HG03521 (cell line): ENCODE data around the gene ARHGAP22.

Experiments
- ATAC-seq: cut with Tn5 transposase; IDR thresholded peaks from one replicate; pipeline ENCODE4 v1.9.1; 2021; ENCODE audit warnings: mild to moderate bottlenecking, moderate library complexity; ENCODE audit not compliant: unreplicated experiment

ARHGAP22 gene

DNA sequence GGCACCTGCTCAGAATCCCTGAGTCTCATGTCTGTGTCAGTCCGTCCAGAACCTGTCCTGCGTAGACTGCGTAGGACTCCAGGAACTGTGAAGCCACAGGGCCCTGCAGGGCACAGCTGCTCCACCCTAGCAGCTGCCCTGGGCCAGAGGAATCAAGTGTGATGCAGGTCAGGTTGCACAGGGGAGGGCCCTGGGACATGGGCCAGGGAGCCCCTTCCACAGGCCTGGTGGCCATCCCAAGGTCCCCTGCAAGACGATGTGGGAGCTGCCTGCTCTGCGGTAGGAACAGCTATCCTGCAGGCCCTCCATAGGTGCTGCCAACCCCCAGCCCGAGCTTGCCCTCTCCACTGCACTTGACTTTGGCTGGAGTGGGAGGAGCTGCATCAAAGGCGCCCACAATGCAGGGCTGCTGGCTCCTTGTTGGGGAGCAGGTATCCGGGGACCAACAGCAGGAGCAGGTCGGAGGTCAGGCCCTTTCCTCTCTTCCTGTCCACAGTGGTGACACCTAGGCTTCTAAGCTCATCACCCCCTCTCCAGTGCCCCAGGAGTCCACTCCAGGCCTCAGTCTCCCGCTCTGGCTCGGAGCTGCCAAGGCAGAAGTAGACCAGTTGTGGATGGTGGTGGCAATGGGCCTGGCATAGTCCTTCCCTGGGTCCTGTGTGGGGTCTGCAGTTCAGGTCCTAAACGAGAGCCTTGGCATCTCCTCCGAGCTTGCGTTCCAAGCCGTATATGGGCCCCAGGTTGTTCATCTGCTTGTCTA lies 149.3 kb downstream of the ARHGAP22 start:
- no peak for ATAC-seq

DNA sequence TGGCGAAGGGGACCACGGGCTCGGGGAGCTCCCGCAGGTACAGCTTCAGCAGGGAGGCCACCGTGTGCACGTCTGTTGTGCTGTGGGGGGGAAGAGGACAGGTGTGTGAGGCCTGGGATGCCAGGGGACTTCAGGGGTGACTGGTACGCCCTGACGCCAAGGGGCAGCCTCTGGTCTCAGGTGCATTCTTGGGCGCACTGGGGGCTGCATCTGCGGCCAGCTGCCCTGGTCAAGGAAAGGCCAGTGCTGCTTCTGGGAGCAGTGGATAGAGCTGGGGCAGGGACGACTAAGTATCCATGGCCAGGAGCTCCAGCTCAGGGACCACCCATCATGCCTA lies 149.8 kb downstream of the ARHGAP22 start:
- no peak for ATAC-seq

DNA sequence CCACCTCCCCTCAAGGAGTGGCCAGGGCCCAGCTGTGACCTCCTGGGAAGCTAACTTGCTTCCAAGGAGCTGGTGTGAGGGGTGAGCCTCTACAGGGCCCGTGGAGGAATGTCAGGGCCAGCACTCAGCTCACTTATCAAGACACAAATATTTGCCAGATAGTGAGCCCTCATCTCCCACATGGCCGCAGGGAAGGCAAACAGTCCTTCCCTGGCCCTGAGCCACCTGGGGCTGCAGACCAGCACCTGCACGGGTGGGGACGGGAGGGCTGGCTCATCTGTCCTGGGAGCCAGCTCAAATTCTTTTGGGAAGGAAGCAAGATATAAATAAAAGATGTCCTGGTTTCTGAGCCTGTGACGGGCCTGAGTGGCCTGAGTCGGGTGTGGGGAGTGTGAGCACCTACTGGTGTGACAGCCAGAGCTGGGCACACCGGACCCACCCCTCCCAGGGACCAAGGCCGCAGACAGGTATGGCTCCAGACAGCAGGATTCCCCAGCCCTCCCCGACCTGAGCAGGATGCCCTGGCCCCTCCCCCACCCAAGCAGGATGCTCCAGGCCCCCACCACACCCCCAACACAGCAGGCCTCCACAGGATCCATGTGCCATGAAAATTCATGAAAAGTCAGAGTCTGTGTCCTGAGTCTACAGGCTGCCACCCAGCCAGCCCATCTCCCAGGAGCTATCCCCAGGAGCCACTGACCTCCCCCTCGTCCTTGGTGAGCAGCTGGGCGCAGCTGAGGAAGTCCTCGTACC lies 150.4 kb downstream of the ARHGAP22 start:
- ATAC-seq, result no peak

- ATAC-seq, result no peak
Observed at GRCh38 chr10:48453451-48454301, 151.2 kb downstream of the ARHGAP22 start.

DNA sequence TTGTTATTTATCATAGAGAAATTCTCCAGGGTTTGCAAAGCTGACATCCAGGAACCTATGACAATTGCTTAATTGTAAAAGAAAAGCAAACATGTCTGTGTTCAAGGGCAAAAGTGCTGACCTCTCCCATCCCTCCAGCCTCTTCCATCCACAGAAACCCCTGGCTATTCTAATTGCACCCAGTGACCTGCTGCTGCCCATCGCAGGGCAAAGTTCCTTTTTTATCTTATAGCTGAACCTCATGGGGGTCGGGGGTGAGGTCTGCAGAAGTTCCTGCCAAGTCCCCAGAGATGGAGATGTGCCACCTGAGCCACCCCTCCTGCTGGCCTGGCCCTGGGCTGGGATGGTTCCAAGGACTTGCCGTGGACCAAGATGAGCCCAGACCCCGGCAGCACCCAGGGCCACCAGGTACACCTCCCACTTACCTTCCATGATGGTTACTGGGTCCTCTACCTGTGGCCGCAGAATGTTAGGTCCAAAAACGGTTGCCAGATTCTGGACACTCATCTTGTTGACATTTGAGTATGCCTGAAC lies 151.9 kb downstream of the ARHGAP22 start:
- no peak for ATAC-seq

DNA sequence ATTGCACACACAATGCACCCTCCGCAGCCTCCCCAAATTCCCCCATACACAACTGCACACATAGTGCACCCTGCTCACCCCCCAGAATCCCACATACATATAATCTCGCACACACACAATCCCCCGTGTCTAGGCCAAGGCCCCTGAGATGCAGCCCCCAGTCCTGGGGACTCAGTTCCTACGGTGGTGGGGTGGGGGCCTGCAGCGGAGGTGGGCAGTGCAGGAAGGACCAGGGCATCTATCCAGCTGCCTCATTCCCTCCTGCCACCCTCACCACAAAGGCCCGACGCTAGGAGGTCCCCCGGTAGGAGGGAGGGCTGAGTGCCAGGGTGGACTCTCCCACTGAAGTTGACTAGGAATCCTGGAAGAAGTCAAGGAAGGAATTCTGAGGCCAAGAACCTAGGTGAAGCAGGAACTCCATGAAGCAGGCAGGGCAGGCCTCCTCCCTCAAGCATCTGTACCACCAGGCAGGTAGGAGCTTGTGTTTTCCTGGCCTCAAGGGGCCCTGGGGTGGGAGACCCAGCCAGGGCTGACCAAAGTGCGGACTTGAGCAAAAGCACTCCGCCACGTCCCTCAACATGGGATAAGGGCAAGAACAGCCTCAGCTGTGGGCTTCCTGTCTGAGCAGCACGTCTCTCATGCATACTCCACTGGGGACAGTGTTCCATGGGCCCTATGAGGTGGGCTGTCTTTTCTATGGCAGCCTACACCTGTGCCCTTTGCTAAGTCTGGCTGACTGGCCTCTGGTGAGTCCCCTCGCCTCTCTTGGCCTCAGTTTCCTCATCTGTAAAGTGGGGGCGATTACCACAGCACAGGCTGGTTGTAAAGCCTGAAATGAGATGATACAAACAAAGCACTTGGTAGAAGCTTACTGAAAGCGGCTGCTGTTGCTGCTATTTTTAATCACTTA lies 152.6 kb downstream of the ARHGAP22 start:
- ATAC-seq, result no peak

DNA sequence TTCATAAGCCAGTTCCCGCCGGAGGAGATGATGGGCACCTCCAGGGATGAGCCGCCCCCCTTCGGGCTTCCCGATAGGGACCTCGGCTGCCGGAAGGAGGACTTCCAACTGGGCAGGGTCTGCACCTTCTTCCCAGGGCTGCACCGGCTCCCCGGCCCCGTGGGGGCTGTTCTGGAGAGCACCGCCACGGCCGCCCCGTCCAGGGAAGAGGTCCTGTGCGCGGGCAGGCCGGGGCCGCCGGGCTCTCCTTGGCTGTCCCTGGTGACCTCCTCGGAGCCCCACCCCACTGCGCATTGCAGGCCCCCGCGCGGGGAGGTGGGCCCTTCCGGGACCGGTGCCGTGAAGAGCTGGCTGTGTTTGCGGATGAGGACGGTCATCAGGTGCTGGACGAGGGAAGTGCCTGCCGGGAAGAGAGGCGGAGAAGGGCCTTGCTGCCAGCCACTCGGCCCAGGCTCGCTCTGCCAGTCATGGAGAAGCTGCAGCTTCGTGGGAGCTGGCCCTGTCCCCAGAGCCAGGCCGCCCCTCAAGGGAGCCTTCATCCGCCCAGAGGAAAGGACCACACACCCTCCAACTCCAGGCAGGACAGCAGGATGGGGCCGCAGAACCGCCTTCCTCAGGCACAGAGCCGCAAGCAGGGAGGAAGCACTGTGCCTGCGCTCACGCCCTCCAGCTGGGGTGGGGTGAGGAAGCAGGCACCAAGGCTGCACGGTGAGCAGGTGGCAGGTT lies 154.0 kb downstream of the ARHGAP22 start:
- ATAC-seq, result no peak

GRCh38 chr10:48450233-48450740 lies 154.6 kb downstream of the ARHGAP22 start:
- ATAC-seq, result no peak

GRCh38 chr10:48449501-48450232 lies 155.2 kb downstream of the ARHGAP22 start:
- ATAC-seq, result no peak

DNA sequence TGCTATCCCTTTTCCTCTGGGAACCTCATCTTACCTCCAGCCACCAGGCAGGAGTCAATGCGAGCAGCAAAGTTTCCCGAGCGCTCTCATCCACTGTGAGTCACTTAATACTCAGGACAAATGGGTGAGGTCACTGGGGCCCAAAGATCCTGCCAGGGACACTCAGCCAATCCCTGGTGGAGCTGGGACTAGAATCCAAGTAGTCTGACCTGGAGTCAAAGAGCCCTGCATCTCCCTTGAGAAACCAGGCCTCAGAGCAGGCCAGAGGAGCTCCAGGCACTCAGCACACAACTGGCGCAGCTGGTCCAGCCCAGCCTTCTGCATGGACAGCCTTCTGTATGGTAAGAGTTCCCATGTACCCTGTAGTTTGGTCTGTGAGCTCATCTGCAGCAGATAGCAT lies 156.1 kb downstream of the ARHGAP22 start:
- ATAC-seq, result no peak

GRCh38 chr10:48447356-48448215 lies 157.3 kb downstream of the ARHGAP22 start:
- no peak for ATAC-seq

DNA sequence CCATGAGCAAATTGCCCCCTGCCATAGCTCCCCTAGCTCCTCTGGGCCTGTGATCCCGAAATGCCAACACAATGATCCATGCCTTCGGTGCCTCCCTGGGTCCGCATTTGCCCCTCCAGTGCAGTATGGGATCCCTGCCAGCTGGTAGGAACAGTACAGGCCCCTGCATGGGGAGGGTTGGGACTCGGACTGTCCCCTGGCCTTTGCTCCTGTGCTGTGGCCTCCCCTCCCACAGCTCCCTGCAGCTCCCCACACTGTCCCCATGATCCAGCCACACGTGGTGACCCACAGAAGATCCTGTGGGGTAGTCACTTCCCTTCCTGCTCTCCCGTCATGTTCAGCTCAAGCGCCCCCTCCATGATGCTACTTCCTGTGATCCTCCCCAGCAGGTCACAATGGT lies 158.1 kb downstream of the ARHGAP22 start:
- no peak for ATAC-seq

DNA sequence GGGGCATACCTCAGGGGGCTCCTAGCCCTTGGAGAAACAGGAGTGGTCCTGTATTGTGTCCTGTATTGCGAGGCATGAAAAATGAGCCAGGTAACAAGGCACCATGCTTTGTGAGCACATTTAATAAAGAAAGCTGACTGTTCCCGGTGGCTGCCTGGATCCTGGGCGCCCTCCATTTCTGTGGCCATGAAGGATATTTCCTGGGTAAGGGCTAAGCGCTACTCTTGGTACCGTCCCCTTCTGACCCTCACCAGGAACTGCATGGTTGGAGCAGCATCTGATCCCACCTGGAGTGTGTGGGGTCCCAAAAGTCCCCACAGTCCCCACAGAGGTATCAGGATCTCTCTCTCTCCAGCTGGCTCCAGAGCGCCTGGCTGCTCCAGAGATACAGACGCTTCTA lies 158.9 kb downstream of the ARHGAP22 start:
- no peak for ATAC-seq

DNA sequence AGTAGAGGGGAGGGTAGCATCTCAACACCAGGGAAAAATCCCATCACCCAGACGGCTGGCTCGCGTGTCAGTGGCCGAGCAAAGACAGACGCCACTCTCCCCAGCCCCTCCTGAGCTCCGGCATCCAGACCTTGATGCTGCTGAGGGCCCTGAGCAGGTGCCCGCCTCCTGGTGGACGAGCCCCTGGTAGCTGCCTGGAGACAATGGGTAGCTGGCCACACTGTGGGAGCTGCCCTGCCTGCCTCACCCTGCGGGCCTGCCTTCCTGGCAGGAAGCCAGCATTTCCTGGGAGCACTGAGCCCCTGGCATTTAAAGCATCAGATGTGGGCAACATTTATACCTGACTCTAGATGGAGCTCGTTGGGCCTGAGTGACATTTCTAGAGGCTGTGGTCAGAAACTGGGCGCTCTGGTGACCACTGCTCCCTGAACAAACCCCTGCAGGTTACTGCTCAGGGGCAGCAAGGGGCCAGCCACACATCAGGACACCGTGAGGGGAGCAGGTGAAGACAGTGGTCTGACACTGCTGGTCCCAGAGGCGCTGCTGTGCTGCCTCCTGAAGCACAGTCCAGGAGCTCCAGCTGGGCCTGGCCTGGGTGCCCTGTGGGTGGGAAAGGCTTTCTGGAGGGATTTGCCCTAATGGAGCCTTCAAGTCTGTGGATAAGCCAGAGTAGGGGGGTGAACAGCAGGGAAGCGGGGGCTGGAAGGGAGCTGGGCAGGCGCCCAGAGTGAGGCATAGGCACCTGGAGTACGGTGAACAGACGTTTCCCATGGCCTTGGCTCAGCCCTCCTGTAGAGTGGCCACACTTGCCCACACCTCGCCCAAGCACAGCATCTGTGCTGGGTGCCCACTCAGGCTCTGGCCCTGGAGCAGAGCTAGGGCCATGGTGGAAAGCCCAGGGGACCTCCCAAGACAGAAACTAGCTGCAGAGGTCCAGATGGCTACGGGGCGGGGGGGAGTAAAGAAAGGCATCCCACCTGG lies 159.7 kb downstream of the ARHGAP22 start:
- no peak for ATAC-seq

DNA sequence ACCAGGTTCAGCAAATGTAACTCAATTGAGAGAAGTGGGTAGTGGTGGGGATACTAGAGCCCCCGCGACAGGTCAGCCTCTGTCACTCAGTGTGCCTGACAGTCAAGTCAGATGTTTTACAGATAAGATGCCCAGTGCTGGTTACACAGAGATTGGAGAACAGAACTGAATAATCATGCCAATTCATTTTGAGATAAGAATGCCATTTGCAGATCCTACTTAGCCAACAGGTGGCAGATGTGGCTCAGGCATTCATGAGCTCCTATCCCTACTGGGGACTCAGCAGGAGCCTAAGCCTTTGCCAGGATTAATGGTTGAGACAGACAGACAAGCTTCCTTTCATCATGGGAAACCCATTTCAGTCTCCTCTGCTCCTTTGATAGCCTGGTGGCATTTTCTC lies 160.6 kb downstream of the ARHGAP22 start:
- ATAC-seq, result no peak

DNA sequence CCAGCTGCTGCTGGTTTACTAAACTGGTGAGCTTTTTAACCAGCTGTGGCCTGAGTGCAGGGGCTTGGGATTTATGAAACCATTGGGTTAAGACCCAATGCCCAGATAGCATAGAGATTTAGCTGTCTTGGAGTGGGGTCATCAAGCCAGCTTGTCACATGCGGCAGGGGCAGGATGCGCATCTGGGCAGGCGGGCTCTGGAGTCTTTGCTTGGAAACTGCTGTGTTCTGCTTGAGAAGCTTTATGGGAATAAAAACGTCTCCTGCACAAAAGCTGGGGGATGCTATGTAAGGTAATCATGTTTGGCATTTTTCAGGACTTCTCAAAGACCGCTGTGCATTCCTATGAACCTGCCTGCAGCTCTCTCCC lies 162.1 kb downstream of the ARHGAP22 start:
- ATAC-seq, result no peak
